GM18907 (cell line): ENCODE measurements around the gene CPNE2.
"Not testable (repeated sequence)": the region's sequence is repeated elsewhere in the genome, so short reads cannot be mapped to it uniquely, and the experiment has no call there.

Experiments used
- ATAC-seq: cut with Tn5 transposase; IDR thresholded peaks from one replicate; pipeline ENCODE4 v1.9.1; 2021; ENCODE audit warnings: mild to moderate bottlenecking, moderate library complexity; ENCODE audit not compliant: unreplicated experiment

The CPNE2 gene

GRCh38 chr16:57069053-57069452, 23.3 kb upstream of the CPNE2 start:
- ATAC-seq: no peak

DNA sequence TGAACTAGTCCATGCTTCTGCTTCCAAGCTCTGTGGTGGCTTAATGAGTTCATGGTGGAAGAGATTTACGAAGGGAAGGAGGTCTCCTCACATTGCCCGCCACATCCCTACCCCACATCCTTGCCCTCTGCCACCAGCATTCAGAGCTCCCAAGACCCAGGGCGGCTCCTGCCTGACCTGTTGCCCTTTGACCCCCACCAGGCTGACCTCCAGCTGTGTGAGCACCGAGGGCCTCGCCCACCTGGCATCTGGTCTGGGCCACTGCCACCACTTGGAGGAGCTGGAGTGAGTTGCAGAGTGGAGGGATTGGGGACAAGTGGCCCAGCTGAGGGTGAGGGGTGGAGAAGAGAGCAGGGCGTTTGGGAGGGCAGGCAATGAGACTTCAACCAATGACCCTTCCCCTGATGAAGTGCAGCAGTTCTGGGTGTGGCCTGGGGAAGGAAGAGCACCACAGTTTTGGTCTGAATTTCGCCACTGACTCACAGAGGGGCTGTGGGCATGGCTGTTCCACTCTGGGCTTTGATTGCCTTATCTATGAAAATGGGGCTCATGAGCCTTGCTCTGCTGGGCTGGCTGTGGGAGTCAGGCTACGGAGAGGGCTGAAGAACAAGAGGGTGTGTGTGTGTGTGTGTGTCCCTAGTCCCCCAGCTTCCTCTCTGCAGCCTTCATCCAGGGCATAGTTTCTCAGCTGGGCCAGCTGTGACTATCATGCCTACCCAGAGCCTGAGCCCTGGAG, 22.6 kb upstream of the CPNE2 start:
- no peak for ATAC-seq

DNA sequence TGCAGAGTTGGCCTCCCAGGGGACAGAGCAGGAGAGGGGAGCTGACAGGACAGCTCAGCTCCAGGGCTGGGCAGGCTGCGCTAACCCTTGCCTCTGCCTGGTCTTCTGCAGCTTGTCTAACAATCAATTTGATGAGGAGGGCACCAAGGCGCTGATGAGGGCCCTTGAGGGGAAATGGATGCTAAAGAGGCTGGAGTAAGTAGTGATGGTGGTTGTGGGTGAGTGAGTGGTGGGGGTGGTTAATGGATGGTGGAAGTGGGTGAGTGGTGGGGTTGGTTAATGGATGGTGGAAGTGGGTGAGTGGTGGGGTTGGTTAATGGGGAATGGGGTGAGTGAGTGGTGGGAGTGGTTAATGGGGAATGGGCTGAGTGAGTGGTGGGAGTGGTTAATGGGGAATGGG, 22.0 kb upstream of the CPNE2 start:
- no peak for ATAC-seq

DNA sequence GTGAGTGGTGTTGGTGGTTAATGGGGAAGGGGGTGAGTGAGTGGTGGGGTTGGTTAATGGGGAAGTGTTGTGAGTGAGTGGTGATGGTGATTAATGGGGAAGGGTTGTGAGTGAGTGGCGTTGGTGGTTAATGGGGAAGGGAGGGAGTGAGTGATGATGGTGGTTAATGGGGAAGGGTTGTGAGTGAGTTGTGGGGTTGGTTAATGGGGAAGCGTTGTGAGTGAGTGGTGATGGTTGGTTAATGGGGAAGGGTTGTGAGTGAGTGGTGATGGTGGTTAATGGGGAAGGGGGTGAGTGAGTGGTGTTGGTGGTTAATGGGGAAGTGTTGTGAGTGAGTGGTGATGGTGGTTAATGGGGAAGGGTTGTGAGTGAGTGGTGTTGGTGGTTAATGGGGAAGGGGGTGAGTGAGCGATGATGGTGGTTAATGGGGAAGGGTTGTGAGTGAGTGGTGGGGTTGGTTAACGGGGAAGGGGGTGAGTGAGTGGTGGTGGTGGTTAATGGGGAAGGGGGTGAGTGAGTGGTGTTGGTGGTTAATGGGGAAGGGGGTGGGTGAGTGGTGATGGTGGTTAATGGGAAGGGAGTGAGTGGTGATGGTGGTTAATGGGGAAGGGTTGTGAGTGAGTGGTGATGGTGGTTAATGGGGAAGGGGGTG, 21.2 kb upstream of the CPNE2 start:
- ATAC-seq: not testable (repeated sequence)

DNA sequence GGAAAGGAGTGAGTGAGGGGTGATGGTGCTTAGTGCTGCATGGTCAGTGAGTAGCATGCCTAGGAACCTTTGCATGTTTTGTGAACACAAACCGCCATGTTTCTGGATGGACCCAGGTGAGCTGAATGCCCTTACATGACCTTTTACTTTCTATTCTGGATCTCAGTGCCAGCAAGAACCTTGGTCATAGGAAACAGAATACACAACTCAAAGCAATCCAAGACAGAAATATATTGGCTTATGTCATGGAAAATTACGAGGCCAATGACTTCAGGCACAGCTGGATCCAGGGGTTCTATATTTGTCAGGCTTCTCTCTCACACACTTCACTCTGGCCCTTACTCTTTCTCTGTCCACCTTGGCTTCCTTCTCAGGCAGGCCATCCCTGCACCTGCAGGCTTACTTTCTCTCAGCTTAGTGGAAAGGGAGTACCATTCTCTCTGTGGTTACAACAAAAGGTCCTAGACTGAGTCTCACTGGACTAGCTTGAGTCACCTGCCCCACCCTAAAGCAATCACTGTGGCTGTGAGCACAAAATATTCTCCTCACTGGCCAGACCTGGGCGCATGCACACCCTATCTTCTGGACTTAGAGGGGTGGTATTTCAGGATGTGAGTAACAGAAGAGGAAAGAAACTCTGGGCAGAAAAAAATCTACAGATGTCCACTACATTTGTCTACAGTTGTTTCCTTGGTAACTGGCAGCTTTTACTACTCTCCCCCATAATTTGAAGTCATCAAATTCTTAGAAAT, 20.4 kb upstream of the CPNE2 start:
- no peak for ATAC-seq

DNA sequence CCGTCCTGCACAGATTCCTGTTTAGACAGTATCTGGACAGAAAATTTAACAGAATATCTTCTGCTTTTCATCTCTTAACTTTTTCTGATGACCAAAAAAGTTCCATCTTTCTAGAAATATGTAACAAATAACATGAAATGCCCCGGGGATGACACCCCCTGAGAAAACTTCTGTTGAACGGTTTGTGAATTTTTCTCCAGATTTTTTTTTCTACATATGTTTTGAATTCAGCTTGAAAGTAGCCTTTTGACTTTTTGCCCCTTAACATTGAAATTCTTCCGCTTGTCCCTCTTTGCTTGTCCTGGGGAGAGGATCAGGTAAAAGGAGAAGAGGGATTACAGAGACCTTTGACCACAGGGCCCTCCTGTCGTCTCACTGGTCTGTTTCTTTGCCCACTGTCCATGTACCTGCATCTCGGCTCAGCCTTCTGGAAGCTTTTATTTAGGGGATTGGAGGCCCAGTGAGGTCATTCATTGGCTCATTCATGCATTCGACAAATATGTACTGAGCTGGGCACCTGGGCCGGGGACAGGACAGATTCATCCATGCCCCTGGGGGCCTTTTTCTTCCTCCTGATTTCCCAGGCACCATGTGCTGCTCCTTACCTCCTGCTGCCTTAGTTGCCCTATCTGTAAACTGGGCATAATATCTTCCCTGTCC, 19.6 kb upstream of the CPNE2 start:
- no peak for ATAC-seq

DNA sequence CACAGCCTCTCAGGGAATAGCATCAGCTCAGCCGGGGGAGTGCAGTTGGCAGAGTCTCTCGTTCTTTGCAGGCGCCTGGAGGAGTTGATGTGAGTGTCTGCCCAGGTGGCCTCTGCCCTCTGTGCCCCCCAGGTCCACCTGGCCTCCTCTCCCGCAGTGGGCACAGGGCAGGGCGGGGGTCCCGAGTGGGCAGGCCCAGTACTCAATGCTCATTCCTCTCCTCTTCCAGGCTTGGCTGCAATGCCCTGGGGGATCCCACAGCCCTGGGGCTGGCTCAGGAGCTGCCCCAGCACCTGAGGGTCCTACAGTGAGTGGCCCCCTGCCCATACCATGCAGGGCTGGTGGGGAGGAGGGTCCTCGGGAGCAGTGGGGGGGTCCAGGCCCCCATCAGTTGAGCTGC, 14.7 kb upstream of the CPNE2 start:
- ATAC-seq: no peak

DNA sequence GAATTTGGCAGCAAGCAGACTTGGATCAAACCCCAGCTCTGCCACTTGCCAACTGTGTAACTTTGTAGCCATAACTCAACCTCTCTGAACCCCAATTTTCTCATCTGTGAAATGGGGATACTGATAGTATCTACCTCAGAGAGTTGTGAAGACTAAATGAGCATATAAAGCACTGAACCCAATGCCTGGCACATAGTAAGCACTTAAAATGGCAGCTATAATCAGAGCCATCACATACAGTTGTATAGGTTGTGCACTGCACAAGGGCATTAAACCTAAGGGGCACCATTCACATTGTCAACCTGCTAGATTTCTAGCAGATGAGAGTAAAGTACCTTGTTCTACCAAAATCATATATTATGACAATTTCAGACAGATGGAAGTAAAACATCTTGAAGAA, 10.6 kb upstream of the CPNE2 start:
- ATAC-seq: no peak

DNA sequence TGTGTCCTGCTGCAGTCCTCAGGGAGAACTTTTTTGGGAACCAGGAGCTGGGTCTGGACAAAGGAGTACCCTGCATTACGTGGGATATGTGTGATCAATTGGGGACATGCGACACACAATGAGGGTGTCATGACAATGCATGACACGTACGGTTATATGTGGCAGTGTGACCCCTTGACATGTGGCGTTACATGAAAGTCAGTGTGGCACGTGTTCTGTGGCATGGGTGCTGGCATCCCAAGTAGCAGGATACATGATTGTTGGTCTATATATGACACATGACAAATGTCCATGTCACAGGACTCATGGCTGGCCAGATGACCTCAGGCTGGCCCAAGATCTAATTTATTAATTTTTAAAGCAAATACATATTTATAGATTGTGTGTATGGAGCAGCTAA, 9.7 kb upstream of the CPNE2 start:
- ATAC-seq: no peak

- no peak for ATAC-seq
These were observed 8.8 kb upstream of the CPNE2 start for GRCh38 chr16:57083485-57084126.

- ATAC-seq: no peak
These were observed 8.1 kb upstream of the CPNE2 start for GRCh38 chr16:57084257-57084770.

DNA sequence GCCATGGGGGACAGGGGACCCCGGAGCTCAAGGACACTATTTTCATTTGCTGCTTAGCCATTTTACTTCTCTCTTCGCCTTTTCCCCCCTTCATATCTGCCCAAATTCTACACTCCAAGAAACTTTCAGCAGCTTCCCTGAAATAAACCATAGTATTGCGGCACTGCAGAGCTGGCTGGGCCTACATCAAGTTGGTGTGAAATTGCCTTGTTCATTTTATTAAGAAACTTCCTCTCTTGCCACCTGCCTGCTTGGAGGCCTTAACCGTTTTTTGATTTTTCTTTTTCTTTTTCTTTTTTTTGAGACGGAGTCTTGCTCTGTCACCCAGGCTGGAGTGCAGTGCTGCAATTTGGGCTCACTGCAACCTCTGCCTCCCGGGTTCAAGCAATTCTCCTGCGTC, 7.4 kb upstream of the CPNE2 start:
- no peak for ATAC-seq

- ATAC-seq: no peak
These were observed 5.4 kb upstream of the CPNE2 start for GRCh38 chr16:57087003-57087402.

- ATAC-seq: no peak
These were observed 3.0 kb upstream of the CPNE2 start for GRCh38 chr16:57089406-57089805.

GRCh38 chr16:57091200-57091974, 996 bp upstream of the CPNE2 start:
- ATAC-seq: no peak

- ATAC-seq: no peak
These were observed 516 bp downstream of the CPNE2 start for GRCh38 chr16:57092786-57093411.

- no peak for ATAC-seq
These were observed 1.5 kb downstream of the CPNE2 start for GRCh38 chr16:57093666-57094564.

DNA sequence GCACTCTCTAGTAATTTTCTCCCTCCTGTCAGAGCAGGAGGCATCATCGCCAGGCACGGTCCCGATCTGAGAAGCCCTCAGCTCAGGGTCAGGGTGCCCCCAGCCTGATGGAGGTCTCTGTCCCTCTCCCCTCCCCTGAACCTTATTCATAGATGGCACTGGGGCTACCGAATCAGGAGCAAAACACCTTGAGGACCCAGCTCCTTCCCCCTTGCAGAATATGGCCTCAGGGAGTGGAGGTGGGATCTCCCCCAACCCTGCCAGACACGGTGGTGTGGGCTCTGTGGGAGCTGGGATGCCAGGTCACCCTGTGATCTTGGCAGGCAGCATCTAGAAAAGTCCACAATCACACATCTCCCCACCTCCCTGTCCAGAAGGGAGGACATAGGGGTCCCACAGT, 2.5 kb downstream of the CPNE2 start:
- ATAC-seq: no peak

DNA sequence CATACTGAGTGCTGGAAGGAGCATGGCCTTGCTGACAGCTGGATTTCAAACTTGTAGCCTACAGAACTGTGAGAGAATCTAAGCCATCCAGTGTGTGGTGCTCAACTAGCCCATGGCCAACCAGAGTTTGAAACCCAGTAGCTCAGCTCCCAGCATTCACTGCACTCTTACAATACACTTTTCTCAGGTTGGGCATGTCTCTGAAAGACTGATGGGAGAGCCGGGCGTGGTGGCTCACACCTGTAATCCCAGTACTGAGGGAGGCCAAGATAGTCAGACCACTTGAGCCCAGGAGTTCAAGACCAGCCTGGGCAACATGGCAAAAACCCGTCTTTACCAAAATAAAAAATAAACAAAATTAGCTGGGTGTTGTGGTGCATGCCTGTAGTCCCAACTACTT, 3.8 kb downstream of the CPNE2 start:
- no peak for ATAC-seq
